Tibial nerve (tissue), 4 donors: ENCODE measurements around the gene FRK.
"Not testable (repeated sequence)": the region's sequence is repeated elsewhere in the genome, so short reads cannot be mapped to it uniquely, and the experiment has no call there.

Experiments used
- CTCF ChIP-seq, 5 experiments: fragments of 200-600 bp in 3 of 5; fragments of 450-650 bp in 2 of 5; sonication (generic) in 3 of 5; IDR thresholded peaks; one replicate each; pipeline ENCODE4 v1.5.1; 2016 to 2019; ENCODE audit warnings: antibody characterized with exemption in 5 of 5, mild to moderate bottlenecking in 3 of 5, moderate library complexity in 2 of 5
- EP300 ChIP-seq, 2 donors: sonication (generic); formaldehyde crosslinking; IDR thresholded peaks; one replicate each; pipeline ENCODE4 v1.6.1; 2017; ENCODE audit warnings: antibody characterized with exemption in 2 of 2, mild to moderate bottlenecking in 1 of 2

- TF ChIP-seq CTCF, EP300 (IDR thresholded peaks at IDR 0.05): not testable (repeated sequence)
Observed at GRCh38 chr6:115928000-115928399, 132.7 kb downstream of the FRK start.
